ENCODE results near the gene GFOD2.

Gene GFOD2

GRCh38 chr16:67628216-67628615, 90.9 kb downstream of the GFOD2 start:
- DNase-seq: no peak
